Vagina (tissue), 2 donors: Measurements from ENCODE around the gene NPM1.
A peak's percentile ranks its signal among the peaks of the same experiment; 100 is the strongest.

ENCODE experiments used
- POLR2A ChIP-seq, 2 donors: fragments of 450-650 bp; IDR thresholded peaks; one replicate each; pipeline ENCODE4 v1.6.1; 2017; ENCODE audit warnings: antibody characterized with exemption in 2 of 2, mild to moderate bottlenecking in 2 of 2, moderate library complexity in 2 of 2
- POLR2AphosphoS5 ChIP-seq, 2 donors: sonication (generic); formaldehyde crosslinking; IDR thresholded peaks; one replicate each; pipeline ENCODE4 v1.9.0; 2017; ENCODE audit warnings: antibody characterized with exemption in 2 of 2, mild to moderate bottlenecking in 2 of 2, low read depth in 1 of 2; ENCODE audit not compliant: insufficient read depth in 1 of 2
- TF ChIP-seq, protein P1 (sequence below), 3 experiments: fragments of 450-650 bp in 2 of 3; fragments of 200-600 bp in 1 of 3; sonication (generic) in 1 of 3; IDR thresholded peaks; one replicate each; pipeline ENCODE4 v1.5.1; 2017 to 2019; ENCODE audit warnings: antibody characterized with exemption in 3 of 3, mild to moderate bottlenecking in 2 of 3, moderate library complexity in 2 of 3

DNA sequence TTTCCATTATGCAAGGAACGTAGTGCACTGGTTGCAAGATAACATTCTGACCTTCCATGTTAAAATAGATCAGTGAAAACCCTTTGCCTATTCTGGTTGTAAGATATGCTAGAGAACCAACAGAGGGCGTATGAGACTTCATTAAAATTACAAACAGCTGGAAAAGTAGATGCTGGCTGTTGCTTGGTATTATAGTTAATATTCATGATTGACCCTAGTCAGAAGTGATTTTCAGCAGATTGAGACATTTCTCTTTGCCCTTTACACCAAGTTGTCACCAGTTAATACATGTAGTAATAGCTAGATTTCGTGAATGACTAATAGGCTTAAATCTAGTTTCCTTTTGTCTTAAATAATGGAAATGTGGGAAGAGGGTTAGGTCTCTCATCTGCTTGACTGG, 18.0 kb downstream of the NPM1 start:
- TF ChIP-seq, protein P1, sequence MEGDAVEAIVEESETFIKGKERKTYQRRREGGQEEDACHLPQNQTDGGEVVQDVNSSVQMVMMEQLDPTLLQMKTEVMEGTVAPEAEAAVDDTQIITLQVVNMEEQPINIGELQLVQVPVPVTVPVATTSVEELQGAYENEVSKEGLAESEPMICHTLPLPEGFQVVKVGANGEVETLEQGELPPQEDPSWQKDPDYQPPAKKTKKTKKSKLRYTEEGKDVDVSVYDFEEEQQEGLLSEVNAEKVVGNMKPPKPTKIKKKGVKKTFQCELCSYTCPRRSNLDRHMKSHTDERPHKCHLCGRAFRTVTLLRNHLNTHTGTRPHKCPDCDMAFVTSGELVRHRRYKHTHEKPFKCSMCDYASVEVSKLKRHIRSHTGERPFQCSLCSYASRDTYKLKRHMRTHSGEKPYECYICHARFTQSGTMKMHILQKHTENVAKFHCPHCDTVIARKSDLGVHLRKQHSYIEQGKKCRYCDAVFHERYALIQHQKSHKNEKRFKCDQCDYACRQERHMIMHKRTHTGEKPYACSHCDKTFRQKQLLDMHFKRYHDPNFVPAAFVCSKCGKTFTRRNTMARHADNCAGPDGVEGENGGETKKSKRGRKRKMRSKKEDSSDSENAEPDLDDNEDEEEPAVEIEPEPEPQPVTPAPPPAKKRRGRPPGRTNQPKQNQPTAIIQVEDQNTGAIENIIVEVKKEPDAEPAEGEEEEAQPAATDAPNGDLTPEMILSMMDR (IDR thresholded peaks at IDR 0.05), result peak in 1 of 3 experiments; percentile 8
- TF ChIP-seq POLR2A (IDR thresholded peaks at IDR 0.05) (no peak), POLR2AphosphoS5 (IDR thresholded peaks at IDR 0.05; ENCODE audit: insufficient read depth in 1 of 2, low read depth in 1 of 2) (no peak)
